ENCODE measurements around the gene WIPI1.
A peak's percentile ranks its signal among the peaks of the same experiment; 100 is the strongest.

WIPI1 gene

GRCh38 chr17:68460715-68461114 is 3.4 kb upstream of the WIPI1 start:
- peak; percentile 19 for DNase-seq

GRCh38 chr17:68460146-68460545 is 2.9 kb upstream of the WIPI1 start:
- no peak for DNase-seq

- no peak for DNase-seq
These were observed 1.8 kb upstream of the WIPI1 start for GRCh38 chr17:68459037-68459639.

GRCh38 chr17:68458260-68459036 is 1.2 kb upstream of the WIPI1 start:
- DNase-seq = no peak

GRCh38 chr17:68457539-68458259 is 403 bp upstream of the WIPI1 start:
- DNase-seq = peak; percentile 98

GRCh38 chr17:68456339-68457167 is 743 bp downstream of the WIPI1 start:
- no peak for DNase-seq

GRCh38 chr17:68455901-68456338 is 1.4 kb downstream of the WIPI1 start:
- DNase-seq = no peak

- DNase-seq = no peak
These were observed 3.2 kb downstream of the WIPI1 start for GRCh38 chr17:68453991-68454665.

- DNase-seq = no peak
These were observed 4.5 kb downstream of the WIPI1 start for GRCh38 chr17:68452724-68453290.

GRCh38 chr17:68451670-68452354 is 5.5 kb downstream of the WIPI1 start:
- no peak for DNase-seq

GRCh38 chr17:68450801-68451200 is 6.5 kb downstream of the WIPI1 start:
- DNase-seq = no peak

- DNase-seq = no peak
These were observed 6.9 kb downstream of the WIPI1 start for GRCh38 chr17:68450391-68450790.

GRCh38 chr17:68449021-68449739 is 8.1 kb downstream of the WIPI1 start:
- DNase-seq = no peak

GRCh38 chr17:68446626-68447041 is 10.7 kb downstream of the WIPI1 start:
- no peak for DNase-seq

- DNase-seq = no peak
These were observed 11.6 kb downstream of the WIPI1 start for GRCh38 chr17:68445671-68446070.

- no peak for DNase-seq
These were observed 13.3 kb downstream of the WIPI1 start for GRCh38 chr17:68443972-68444464.

- DNase-seq = no peak
These were observed 16.1 kb downstream of the WIPI1 start for GRCh38 chr17:68441070-68441770.

- DNase-seq = no peak
These were observed 16.8 kb downstream of the WIPI1 start for GRCh38 chr17:68440526-68440925.

GRCh38 chr17:68439656-68440290 is 17.5 kb downstream of the WIPI1 start:
- DNase-seq = no peak
